Lower leg skin (tissue), 4 donors: Measurements from ENCODE around the gene CSNK1D. TPM values are rescaled to one million over a fixed set of nuclear protein-coding genes. Genes with fewer than 3 reads are reported as not detected.

Source experiments
- DNase-seq, 2 donors: peaks; one replicate each; pipeline ENCODE4 v3.0.0-alpha.2; 2019; ENCODE audit warnings: low spot score in 2 of 2
- H3K4me3 ChIP-seq: fragments of 200-600 bp; sonication (generic); 2 replicates; pipeline ENCODE4 v1.5.1; 2017; ENCODE audit warnings: mild to moderate bottlenecking, low read depth; ENCODE audit not compliant: poor library complexity, severe bottlenecking
- POLR2A ChIP-seq, 2 donors: fragments of 450-650 bp; IDR thresholded peaks; one replicate each; pipeline ENCODE4 v1.6.1; 2016 to 2017; ENCODE audit warnings: antibody characterized with exemption in 2 of 2, mild to moderate bottlenecking in 1 of 2, moderate library complexity in 1 of 2
- WGBS, 2 donors: methylation state at CpG; one replicate each; pipeline ENCODE4 v1.1.5; 2018; 5-methylcytosine and 5-hydroxymethylcytosine counted together
- intact Hi-C: fragments of 100-400 bp; cut with DNase I; formaldehyde crosslinking; loops from one replicate; pipeline ENCODE4 v1.15.0; 2023; ENCODE audit warnings: low total_unique reads
- total RNA-seq, 4 donors: library from RNA; depleted of rRNA; stranded (reverse); fragments of >200 nt; gene quantifications; one replicate each; pipeline ENCODE4 v1.1.0, GENCODE V29; 2016
- TF ChIP-seq, protein P1 (sequence below), 3 donors: fragments of 450-650 bp; IDR thresholded peaks; one replicate each; pipeline ENCODE4 v1.5.1; 2016; ENCODE audit warnings: antibody characterized with exemption in 3 of 3, mild to moderate bottlenecking in 3 of 3, moderate library complexity in 2 of 3

CSNK1D gene
- total RNA-seq, 4 donors from 2014 or later = 46.0 to 88.4 (median 56.4) TPM

DNA sequence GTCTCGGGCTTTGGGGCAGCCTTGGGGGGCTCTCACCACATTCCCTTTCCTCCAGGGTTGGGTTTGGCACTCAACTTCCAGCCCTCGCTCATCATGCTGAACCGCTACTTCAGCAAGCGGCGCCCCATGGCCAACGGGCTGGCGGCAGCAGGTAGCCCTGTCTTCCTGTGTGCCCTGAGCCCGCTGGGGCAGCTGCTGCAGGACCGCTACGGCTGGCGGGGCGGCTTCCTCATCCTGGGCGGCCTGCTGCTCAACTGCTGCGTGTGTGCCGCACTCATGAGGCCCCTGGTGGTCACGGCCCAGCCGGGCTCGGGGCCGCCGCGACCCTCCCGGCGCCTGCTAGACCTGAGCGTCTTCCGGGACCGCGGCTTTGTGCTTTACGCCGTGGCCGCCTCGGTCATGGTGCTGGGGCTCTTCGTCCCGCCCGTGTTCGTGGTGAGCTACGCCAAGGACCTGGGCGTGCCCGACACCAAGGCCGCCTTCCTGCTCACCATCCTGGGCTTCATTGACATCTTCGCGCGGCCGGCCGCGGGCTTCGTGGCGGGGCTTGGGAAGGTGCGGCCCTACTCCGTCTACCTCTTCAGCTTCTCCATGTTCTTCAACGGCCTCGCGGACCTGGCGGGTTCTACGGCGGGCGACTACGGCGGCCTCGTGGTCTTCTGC lies 36.3 kb downstream of the CSNK1D start:
- WGBS, 2 donors = 90% methylated on average over 54 to 58 of the region's 59 CpGs
- TF ChIP-seq, protein P1, sequence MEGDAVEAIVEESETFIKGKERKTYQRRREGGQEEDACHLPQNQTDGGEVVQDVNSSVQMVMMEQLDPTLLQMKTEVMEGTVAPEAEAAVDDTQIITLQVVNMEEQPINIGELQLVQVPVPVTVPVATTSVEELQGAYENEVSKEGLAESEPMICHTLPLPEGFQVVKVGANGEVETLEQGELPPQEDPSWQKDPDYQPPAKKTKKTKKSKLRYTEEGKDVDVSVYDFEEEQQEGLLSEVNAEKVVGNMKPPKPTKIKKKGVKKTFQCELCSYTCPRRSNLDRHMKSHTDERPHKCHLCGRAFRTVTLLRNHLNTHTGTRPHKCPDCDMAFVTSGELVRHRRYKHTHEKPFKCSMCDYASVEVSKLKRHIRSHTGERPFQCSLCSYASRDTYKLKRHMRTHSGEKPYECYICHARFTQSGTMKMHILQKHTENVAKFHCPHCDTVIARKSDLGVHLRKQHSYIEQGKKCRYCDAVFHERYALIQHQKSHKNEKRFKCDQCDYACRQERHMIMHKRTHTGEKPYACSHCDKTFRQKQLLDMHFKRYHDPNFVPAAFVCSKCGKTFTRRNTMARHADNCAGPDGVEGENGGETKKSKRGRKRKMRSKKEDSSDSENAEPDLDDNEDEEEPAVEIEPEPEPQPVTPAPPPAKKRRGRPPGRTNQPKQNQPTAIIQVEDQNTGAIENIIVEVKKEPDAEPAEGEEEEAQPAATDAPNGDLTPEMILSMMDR (IDR thresholded peaks at IDR 0.05) = no peak
- no peak for TF ChIP-seq POLR2A (IDR thresholded peaks at IDR 0.05)
- DNase-seq = peak in 1 of 2 donors; percentile 86
- no peak overlapping the region for H3K4me3 ChIP-seq
- intact Hi-C loops = loop anchor here (10.0 kb wide), 1 partner anchor 78 kb away; the partner anchor contains the start of gene CD7

DNA sequence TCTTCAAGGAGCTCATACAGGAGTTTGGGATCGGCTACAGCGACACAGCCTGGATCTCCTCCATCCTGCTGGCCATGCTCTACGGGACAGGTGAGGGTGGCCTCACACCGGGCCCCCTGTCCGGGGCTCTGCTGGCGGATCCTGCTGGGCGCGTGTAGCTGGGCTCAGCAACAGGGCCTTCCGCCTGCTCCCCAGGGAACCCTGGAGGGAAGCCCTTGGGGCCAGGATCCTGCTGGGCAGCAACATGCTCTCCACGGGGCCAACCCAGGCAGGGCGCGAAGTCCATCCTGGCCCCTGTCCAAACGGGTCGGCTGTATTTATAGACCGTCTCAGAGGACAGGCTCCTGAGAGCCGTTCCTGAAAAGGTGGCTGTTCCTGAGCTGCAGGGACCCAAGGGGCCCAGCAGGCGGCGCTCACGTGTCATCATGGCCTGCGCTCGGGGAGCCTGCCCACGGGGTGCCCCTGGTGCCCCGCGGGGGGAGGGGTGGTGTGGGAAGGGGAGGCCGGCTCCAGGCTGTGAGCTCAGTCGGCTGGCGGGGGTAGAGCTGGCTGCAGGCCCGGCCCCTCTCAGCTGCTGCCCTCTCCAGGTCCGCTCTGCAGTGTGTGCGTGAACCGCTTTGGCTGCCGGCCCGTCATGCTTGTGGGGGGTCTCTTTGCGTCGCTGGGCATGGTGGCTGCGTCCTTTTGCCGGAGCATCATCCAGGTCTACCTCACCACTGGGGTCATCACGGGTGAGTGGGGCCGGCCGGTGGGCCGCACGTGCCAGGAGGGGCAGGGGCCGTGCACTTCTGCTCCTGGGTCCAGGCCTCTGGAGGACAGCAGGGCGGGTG lies 37.1 kb downstream of the CSNK1D start:
- H3K4me3 ChIP-seq = no peak overlapping the region
- intact Hi-C loops = loop anchor here (10.0 kb wide), 1 partner anchor 78 kb away; the partner anchor contains the start of gene CD7
- peak in 1 of 2 donors; percentile 94 for DNase-seq
- WGBS, 2 donors = 57 to 67% methylated on average over 10 to 24 of the region's 44 CpGs
- TF ChIP-seq POLR2A (IDR thresholded peaks at IDR 0.05) = no peak
- TF ChIP-seq, protein P1 (IDR thresholded peaks at IDR 0.05) = peak in 1 of 3 donors; percentile 65

DNA sequence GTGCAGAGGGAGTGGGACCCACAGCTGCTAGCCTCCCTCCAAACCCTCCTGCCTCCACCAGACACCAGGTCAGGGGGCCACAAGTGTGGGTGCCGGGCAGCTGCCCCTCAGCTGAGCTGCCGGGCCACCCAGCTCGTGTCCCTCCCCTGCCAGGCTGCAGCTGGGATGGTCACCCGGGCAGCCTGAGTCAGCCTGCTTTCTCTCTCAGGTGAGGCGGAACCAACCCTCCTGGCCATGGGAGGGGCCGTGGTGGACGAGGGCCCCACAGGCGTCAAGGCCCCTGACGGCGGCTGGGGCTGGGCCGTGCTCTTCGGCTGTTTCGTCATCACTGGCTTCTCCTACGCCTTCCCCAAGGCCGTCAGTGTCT lies 37.7 kb downstream of the CSNK1D start:
- H3K4me3 ChIP-seq = no peak overlapping the region
- TF ChIP-seq, protein P1 (IDR thresholded peaks at IDR 0.05) = no peak
- no peak for TF ChIP-seq POLR2A (IDR thresholded peaks at IDR 0.05)
- intact Hi-C loops = loop anchor here (10.0 kb wide), 1 partner anchor 79 kb away; the partner anchor contains the start of gene CD7
- 41% methylated on average over 9 to 11 of the region's 15 CpGs for WGBS, 2 donors
- DNase-seq = peak in 1 of 2 donors; percentile 85

DNA sequence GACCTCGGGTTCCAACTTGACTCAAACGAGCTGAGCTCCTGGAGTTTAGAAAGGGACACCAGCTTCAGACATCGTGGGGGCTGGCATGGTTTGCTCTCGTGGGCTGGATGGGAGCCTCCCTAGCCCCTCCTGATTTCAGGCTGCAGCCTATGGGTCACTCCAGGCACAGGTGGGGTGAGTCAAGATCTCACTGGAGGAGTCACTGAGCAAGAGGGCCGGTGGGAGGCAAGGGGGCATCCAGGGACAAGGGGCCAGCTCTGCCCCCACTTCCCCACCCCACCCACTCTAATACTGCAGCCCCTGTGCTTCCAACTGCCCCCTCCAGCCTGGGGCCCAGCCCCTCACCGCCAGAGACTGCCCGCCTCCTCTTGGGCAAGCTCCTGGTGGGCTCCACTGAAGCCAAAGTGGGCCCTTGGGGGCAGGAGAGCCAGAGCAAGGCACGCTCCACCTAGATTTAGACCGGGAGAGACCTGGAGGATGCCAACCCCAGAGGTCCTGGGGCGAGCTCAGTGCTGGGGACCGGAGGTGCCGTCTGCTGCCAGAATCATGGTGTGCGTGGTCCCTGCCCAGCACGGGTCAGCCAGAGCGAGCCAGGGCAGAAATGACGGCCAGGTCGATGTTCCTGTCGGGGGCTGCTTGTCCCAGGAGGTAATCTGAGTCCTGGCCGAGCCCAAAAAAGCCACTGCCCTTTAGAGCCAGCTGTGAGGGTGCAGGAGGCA lies 38.3 kb downstream of the CSNK1D start:
- DNase-seq = no peak
- WGBS, 2 donors = 71 to 76% methylated on average over 19 of the region's 19 CpGs
- intact Hi-C loops = loop anchor here (10.0 kb wide), 1 partner anchor 80 kb away; the partner anchor contains the start of gene CD7
- H3K4me3 ChIP-seq = no peak overlapping the region
- TF ChIP-seq POLR2A (IDR thresholded peaks at IDR 0.05) = no peak
- TF ChIP-seq, protein P1 (IDR thresholded peaks at IDR 0.05) = no peak

DNA sequence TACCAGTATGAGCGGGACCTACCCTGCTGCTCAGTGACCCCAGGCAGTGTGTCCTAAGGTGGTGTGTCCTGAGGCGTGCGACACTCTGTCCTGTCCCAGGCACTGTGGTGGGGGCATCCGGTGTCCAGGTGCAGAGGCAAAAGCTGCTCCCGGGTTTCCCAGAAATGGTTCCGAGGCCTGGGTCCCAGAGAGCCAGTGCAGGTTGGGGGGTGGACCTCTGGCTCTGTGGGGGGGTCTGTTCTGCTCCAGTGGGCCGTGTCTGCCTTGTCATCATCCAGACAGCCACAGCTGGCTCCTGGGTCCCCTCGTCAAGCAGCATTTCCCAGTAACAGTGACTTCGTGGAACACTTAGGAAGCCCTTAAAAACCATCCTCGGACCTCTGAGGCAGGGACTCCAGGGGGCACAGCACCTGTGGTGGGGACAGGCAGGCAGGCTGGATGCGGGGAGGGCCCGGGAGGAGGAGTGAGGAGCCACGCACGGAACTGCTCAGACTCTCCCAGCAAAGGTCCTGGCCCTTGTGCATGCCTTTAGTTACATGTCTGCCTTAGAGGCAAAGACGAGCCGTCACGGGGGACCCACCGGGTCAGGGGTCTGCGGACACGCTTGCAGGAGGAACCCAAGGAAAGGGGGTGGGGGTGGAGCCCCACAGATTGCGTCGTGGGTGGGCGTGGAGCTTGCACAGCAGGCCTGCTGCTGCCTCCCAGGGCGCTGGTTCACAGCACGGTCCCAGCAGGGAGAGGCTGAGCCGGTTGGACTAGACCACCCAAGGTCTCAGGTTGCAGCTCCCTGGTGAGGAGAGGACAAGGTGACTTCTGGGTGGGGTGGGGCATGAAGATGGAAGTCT lies 39.1 kb downstream of the CSNK1D start:
- 61 to 62% methylated on average over 25 to 26 of the region's 26 CpGs for WGBS, 2 donors
- intact Hi-C loops = loop anchor here (10.0 kb wide), 1 partner anchor 80 kb away; the partner anchor contains the start of gene CD7

More for the DNA sequence above, 39.1 kb downstream of the CSNK1D start:
- TF ChIP-seq, protein P1 (IDR thresholded peaks at IDR 0.05) = no peak
- TF ChIP-seq POLR2A (IDR thresholded peaks at IDR 0.05) = no peak
- no peak for DNase-seq
- no peak overlapping the region for H3K4me3 ChIP-seq
